ENCODE data around the gene UBL4A. TPM values are rescaled to one million over a fixed set of nuclear protein-coding genes. Genes with fewer than 3 reads are reported as not detected.

The UBL4A gene
- total and polyA plus RNA-seq, 9 of the 15 experiments (the other 6 are each of a cell fraction or from before 2014, with no cell fraction given), result 15.2 to 140 (median 100) TPM

DNA sequence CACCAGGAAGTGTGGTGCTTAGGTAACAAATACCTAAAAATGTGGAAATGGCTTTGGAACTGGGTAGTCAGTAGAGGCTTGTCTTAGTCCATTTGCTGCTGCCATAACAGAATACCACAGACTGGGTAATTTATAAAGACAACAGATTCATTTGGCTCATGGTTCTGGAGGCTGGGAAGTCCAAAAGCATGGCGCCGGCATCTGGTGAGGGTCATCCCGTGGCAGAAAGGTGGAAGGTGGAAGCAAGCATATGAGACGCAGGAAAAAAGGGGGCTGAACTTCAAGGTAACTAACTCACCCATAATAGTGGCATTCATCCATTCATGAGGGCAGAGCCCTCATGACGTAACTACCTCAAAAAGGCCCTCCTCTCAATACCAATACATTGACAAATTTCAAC lies 23.0 kb upstream of the UBL4A start:
- Histone ChIP-seq H3K9me1 (ENCODE audit: control insufficient read depth, insufficient read depth, low read length) (no peaks in the 10 kb centered on the region), H3K4me3 (no peak overlapping the region), H3K4me1 (replicated peaks in 1 of 2; ENCODE audit: control insufficient read depth in 2 of 2, insufficient read depth in 2 of 2, low read length in 2 of 2) (peaks cover 6 to 12% of the 10 kb centered on the region in 2 experiments; a peak in 3 of 5 replicates), H3K9ac (ENCODE audit: insufficient read depth in 1 of 2, low read depth in 2 of 2, low read length in 2 of 2) (no peak overlapping the region), H4K20me1 (replicated peaks; ENCODE audit: control insufficient read depth, insufficient read depth, low read length) (no peaks in the 10 kb centered on the region; the same call in 1 of the 2 replicates), H3K36me3 (ENCODE audit: control insufficient read depth, insufficient read depth, low read length) (peaks cover 68% of the 10 kb centered on the region; the same call in 2 of the 3 replicates), H3K9me3 (replicated peaks; ENCODE audit: control insufficient read depth, insufficient read depth, low read depth, low read length) (no peaks in the 10 kb centered on the region; the same call in 1 of the 2 replicates), H2AFZ (ENCODE audit: low read depth, low read length) (no peak overlapping the region), H3K27me3 (ENCODE audit: control insufficient read depth in 2 of 2, insufficient read depth in 2 of 2, low read length in 2 of 2) (no peaks in the 10 kb centered on the region), H3K79me2 (ENCODE audit: control insufficient read depth, insufficient read depth, low read length) (peaks cover 7% of the 10 kb centered on the region; the same call in 1 of the 3 replicates), H3K4me2 (ENCODE audit: insufficient read depth, low read length) (no peak overlapping the region), H3K27ac (ENCODE audit: extremely low read depth, low read depth, low read length) (no peak overlapping the region)
- intact Hi-C loops (cut with micrococcal nuclease), result no loop called here
- no peak for FAIRE-seq
- 0 out of 2 replicates have a peak, but pooled peaks have one; percentile 30 for TF ChIP-seq ZNF134 (CRISPR knock-in tag; conservative IDR thresholded peaks at IDR 0.05)
- TF ChIP-seq PTRF (tag; IDR thresholded peaks at IDR 0.05), result no peak
- TF ChIP-seq ZNF224 (CRISPR knock-in tag; IDR thresholded peaks at IDR 0.05), result no peak
- WGBS (ENCODE audit: insufficient coverage, low coverage, missing lambda C conversion rate), result 97% methylated on average over 5 of the region's 5 CpGs
- DNase-seq (ENCODE audit: extremely low read depth in 1 of 4, low spot score in 3 of 4), result no peak
- no TSS peak for BruUV-seq (replicated peaks)
- CTCF ChIA-PET (ENCODE audit: low intra/inter-chr PET ratio), result no interaction called here
- POLR2A ChIA-PET, result no interaction called here
- in situ Hi-C loops (cut with MboI), result no loop called here
- no peak for ATAC-seq

DNA sequence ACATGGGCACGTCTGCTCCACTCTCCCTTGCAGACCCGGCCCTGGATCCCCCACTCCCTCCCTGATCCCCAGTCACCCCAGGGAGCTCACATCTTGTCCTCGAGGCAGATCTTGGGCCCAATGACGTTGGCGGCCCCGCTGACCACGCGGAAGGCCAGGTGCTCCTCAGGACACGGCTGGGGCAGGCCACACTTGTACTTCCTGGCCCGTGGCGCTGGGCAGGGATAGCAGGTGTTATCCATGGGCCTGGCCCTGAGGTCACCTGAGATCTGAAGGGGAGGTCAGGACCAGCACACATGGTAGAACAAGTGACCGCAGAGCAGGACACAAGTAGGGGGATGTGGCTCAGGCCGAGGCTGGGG lies 21.9 kb upstream of the UBL4A start:
- BruUV-seq (replicated peaks), result no TSS peak
- no peak for DNase-seq (ENCODE audit: extremely low read depth in 1 of 4, low spot score in 3 of 4)
- H3K4me1 ChIP-seq (replicated peaks in 1 of 2; ENCODE audit: control insufficient read depth in 2 of 2, insufficient read depth in 2 of 2, low read length in 2 of 2), result peaks cover 6 to 12% of the 10 kb centered on the region in 2 experiments; a peak in 3 of 5 replicates
- intact Hi-C loops (cut with micrococcal nuclease), result no loop called here
- no peaks in the 10 kb centered on the region for H3K79me2 ChIP-seq (ENCODE audit: control insufficient read depth, insufficient read depth, low read length)
- no peak overlapping the region for H2AFZ ChIP-seq (ENCODE audit: low read depth, low read length)
- no peaks in the 10 kb centered on the region for H3K9me1 ChIP-seq (ENCODE audit: control insufficient read depth, insufficient read depth, low read length)
- no peak overlapping the region for H3K4me2 ChIP-seq (ENCODE audit: insufficient read depth, low read length)
- H4K20me1 ChIP-seq (replicated peaks; ENCODE audit: control insufficient read depth, insufficient read depth, low read length), result no peaks in the 10 kb centered on the region; the same call in 1 of the 2 replicates
- H3K4me3 ChIP-seq, result no peak overlapping the region
- ATAC-seq, result no peak
- no peak overlapping the region for H3K9ac ChIP-seq (ENCODE audit: insufficient read depth in 1 of 2, low read depth in 2 of 2, low read length in 2 of 2)
- H3K9me3 ChIP-seq (replicated peaks; ENCODE audit: control insufficient read depth, insufficient read depth, low read depth, low read length), result no peaks in the 10 kb centered on the region; the same call in 1 of the 2 replicates
- peak; percentile 26 for TF ChIP-seq POLR2G (IDR thresholded peaks at IDR 0.05; ENCODE audit: low read depth, low read length)
- no peak for TF ChIP-seq NCOA1 (IDR thresholded peaks at IDR 0.05; ENCODE audit: low read depth)
- no peak for FAIRE-seq
- WGBS (ENCODE audit: insufficient coverage, low coverage, missing lambda C conversion rate), result no CpG with 5 or more reads among the region's 13 CpGs
- H3K27me3 ChIP-seq (ENCODE audit: control insufficient read depth in 2 of 2, insufficient read depth in 2 of 2, low read length in 2 of 2), result no peaks in the 10 kb centered on the region
- no peak overlapping the region for H3K27ac ChIP-seq (ENCODE audit: extremely low read depth, low read depth, low read length)
- in situ Hi-C loops (cut with MboI), result no loop called here
- POLR2A ChIA-PET, result no interaction called here
- H3K36me3 ChIP-seq (ENCODE audit: control insufficient read depth, insufficient read depth, low read length), result peaks cover 68% of the 10 kb centered on the region; the same call in 2 of the 3 replicates
- CTCF ChIA-PET (ENCODE audit: low intra/inter-chr PET ratio), result no interaction called here
